IPS-NIHi7 (cell line): ENCODE results near the gene PXDN.
A peak's percentile ranks its signal among the peaks of the same experiment; 100 is the strongest.
"Not testable (repeated sequence)": the region's sequence is repeated elsewhere in the genome, so short reads cannot be mapped to it uniquely, and the experiment has no call there.

Experiments used
- DNase-seq: peaks from one replicate; pipeline ENCODE4 v3.0.0; 2012; ENCODE audit warnings: mixed read lengths; ENCODE audit errors: extremely low spot score

PXDN gene

GRCh38 chr2:1742681-1743395 is 1.5 kb downstream of the PXDN start:
- DNase-seq: peak; percentile 75

DNA sequence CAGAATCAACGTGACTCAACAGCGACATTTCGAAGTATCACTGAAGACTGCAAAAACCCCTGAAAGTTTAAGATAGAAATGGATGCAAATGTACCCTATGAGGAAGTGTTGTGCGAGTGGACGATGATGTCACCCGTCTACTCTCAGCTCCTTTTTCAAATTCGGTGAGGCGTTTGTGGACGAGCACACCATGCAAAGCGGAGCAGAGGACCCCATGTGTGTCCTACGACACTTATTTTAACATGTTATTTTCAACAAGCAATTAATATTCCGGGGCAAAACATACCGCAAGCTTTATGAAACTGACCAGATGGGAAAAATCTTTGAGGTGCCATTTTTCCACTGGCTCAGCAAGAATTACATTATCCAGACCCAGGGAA is 2.0 kb downstream of the PXDN start:
- DNase-seq: no peak

- no peak for DNase-seq
These were observed 2.5 kb downstream of the PXDN start for GRCh38 chr2:1741851-1742250.

DNA sequence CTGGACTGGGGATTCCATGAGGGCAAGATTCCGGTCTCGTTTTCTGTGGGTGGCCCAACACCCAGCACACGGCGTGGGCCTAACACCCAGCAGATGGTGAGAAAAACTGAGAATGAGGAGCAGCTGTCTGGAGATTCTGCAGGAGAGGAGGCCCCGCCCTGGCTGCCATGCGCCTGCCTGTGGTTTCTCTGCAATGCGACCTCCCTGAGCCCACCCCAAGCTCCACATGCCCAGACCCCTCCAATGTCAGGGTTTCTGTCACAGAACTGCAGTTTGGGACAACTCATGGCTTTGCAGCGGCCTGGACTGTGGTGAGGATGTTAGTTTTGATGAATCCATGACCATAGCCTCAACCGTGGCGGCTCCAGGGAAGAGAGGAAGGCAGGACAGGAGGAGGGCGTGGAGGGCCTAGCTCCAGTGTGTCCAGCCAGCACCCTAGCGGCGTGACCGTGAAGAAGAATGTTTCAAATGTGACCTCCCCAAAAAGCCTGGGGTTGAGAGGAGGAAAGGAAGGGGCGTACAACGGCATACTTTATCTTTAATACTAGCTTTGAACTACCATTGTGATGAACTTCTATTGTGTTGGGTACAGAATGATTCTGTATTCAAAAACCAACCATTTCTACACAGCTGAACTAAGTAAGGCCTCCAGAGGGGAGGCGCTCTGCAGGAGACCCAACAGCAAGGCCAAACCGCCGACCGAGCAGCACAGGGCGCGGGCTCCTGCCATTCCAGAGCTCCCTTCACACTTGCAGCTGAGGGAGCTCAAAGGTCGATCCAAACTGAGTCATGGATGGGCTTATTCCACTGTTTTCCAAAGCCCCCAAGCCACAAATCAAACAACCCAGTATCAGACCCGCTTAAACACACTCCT is 3.4 kb downstream of the PXDN start:
- no peak for DNase-seq

DNA sequence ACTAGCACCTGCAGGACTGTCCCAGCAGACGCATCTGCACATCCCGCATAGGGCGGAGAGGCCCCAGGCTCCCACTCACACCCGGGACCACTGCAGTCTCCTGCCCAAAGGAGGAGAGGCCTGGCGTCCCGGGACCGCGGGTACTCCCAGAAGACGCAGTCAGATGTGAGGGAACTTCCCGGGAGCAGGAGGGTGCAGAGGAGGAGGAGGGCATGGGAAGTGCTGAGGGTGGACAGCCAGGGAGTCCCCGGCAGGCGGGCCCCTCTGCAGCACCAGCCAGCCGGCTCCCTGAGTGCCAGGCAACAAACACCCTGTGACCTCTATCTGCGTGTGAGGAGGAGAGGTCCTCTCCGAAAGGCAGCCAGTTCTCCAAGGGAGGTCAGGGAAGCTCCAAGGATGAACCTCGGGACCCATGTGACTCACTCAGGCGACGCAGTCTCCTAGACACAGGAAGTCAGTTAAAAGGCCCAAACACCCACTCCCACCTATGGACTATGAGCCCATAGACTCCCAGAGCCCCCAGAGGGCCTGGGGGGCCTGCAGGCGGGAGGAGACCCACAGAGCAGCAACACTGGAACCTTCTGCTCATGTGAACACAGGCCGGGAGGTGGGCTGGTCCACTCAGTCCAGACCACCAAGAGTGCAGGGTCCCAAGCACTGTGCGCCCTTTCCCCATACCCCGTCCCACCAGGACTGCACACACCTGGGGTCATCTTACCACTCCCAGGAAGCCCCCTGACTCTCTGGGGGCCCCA is 4.2 kb downstream of the PXDN start:
- no peak for DNase-seq

- no peak for DNase-seq
These were observed 4.9 kb downstream of the PXDN start for GRCh38 chr2:1739322-1739957.

GRCh38 chr2:1738646-1739302 is 5.5 kb downstream of the PXDN start:
- no peak for DNase-seq

DNA sequence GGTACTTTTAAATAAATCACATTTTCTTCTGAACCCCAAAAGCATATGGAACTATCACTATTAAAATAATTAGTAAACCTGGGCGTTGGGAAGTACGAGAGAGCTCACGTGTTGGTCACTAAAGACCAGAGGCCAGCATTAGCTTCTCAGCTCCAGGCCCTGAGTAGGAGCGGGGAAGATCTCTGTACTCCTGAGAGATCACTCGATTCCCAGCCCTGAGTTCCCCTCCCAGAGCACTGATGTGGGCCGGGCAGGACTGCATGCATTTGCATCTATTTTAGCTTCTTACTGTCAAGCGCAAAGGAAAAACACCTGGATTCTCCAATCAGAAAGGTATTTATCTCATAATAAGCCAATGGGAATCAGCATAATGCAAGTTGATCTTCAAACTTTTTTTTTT is 6.2 kb downstream of the PXDN start:
- no peak for DNase-seq

- DNase-seq: no peak
These were observed 7.3 kb downstream of the PXDN start for GRCh38 chr2:1736997-1737480.

DNA sequence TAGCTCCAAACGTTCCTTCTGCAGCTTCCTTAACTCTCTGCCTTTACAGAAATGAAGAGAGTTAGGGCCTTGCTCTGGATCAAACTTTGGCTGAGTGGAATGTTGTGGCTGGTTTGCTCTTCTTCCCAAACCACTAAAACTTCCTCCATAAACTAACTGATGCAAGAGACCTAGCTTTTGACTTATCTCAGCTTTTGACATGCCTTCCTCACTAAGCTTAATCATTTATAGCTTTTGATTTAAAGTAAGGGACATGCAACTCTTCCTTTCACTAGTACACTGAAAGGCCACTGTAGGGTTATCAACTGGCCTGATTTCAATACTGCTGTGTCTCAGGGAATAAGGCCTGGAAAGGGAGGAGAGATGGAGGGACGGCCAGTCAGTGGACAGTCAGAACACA is 8.3 kb downstream of the PXDN start:
- DNase-seq: no peak

GRCh38 chr2:1733298-1733697 is 11.0 kb downstream of the PXDN start:
- not testable (repeated sequence) for DNase-seq

DNA sequence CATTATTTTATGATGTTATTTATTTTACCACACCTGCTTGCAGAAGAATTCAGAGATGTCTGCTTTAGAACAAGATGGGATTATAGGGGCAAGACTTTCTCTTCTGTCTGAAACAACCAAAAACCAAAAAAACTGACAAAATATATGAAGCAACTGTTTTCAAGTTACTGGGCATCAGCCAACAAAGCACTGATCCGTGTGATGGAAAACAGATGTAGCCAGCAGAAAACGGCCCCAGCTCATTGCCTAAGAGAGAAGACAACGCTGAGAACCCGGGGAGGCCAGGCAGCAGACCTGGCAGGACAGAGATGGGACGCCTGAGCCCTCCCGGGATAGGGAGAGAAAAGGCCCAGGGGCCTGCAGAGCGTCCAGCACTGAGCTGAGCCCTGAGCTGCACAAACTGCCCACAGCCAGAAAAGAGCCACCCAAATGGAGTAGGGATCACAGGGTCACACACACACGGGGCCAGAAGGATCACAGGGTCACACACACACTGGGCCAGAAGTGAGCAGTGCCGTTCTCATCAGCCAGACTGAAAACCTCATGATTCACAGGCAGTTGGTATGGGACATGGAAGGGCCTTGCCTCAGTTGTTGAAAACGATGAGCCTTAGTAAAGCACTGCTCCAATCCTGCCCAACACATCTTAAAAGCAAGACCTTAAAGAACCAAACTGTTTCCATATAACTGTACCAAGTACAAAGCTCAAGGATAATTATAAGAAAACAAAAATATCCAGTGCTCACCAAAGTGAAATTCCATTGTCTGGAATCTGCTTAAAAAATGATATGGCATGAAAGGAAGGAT is 12.1 kb downstream of the PXDN start:
- DNase-seq: no peak

DNA sequence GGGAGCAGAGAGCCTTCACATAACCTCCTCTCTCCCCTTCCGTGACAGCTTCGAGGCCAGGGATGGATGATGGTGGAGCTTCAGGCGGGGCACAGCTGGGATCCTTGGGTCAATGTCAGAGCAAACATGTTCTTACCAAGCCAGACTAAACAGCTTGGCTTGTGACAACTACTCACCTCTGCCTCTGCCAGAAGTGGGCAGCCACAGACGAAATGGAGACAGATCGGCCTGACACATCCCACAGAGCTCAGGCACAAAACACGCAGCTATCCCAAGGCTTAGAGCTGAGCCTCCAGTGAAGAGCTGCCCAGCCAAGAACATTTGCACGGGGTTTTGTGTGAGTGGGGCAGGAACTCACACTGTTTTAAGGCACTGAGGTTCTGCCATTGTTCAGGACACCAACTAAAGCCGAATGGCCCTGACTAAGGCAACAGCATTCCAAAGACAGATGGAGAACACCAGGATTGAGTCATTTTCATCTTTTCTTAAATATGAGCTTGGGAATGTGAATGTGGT is 12.8 kb downstream of the PXDN start:
- no peak for DNase-seq

DNA sequence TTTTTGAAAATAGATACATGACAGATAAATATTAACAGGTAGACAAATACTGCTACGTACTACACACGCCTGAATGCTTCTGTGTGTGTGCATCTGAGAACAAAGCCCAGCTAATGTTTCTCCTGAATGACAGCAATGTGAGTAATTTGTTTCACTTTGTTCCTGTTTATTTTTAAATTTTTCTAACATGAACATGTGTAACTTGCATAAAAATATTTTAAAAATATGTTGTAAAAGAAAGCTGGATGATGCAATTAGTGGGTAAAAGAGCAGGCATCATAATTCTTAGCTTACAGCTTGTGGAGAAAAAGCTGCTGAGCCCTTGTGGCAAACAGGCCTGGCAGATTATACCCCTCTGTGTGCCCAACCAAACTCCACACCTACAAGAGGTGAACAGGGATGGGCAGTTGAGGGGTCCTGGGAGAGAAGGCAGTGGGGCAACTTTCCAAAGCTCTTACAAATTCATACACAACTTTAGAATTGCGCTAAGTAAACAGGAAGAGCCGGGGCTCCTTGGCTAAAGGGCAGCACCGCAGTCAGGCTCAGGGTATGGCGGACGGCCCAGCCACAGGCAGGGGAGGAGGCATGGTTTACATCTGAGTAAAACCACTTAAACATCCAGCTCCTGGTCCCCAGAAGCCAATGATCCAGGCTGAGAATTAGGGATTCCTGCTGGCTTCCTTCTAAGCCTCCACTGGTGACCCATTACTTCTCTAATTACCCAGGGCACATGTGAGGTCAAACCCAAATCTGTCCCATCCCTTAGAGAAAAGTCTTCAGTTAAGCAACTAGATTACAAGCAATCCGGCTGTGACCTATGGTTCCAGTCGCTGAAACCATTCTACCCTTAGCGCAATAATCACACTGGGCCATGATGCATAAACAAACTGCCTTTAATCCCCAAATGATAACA is 14.0 kb downstream of the PXDN start:
- peak; percentile 71 for DNase-seq

- no peak for DNase-seq
These were observed 15.1 kb downstream of the PXDN start for GRCh38 chr2:1729242-1729641.

GRCh38 chr2:1728821-1729220 is 15.5 kb downstream of the PXDN start:
- DNase-seq: peak; percentile 75

DNA sequence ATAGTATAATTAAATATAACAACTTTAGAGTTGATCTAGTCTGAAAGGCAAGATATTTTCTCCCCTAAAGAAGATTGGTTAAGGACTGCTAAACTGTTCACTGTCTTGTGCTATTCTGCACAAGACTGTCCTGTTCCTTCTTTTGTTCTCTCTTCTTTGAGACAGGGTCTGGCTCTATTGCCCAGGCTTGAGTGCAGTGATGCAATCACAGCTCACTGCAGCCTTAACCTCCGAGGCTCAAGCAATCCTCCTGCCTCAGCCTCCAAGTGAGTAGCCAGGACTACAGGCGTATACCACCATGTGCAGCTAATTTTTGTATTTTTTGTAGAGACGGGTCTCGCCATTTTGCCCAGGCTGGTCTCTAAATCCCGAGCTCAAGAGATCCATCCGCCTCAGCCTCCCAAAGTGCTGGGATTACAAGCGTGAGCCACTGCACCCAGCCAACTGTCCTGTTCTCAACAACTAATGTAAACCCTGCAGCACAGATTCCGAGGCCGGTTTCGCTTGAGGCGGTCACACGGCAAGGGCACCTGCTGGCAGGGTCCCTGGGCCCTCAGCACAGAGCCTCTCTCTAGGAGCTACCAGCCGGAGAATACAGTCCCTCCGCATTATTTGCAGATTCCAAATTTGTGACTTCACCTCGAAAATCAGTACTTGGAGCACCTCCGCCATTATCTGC is 16.4 kb downstream of the PXDN start:
- DNase-seq: no peak

- peak; percentile 8 for DNase-seq
These were observed 17.1 kb downstream of the PXDN start for GRCh38 chr2:1727101-1727771.
